Endothelial cell of umbilical vein (primary cell): ENCODE results near the gene INSL4. TPM values are rescaled to one million over a fixed set of nuclear protein-coding genes. Genes with fewer than 3 reads are reported as not detected.

Experiments
- BruUV-seq: library from RNA; stranded (reverse); fragments of 400-500 nt; replicated peaks from 2 replicates; lab custom pipeline; 2021; lab: Mats Ljungman, UMichigan
- CTCF ChIA-PET: fragments of 300-600, 350-600 bp; sonication (Branson Sonifier 250); formaldehyde crosslinking; loops from one replicate; lab custom pipeline; 2021; ENCODE audit warnings: antibody characterized with exemption, inconsistent platforms; lab: Charles Lee
- POLR2A ChIA-PET: fragments of 300-600, 350-600 bp; sonication (Branson Sonifier 250); formaldehyde crosslinking; loops from one replicate; lab custom pipeline; 2021; ENCODE audit warnings: antibody characterized with exemption, inconsistent platforms; lab: Charles Lee
- DNase-seq: peaks from one replicate; pipeline ENCODE4 v3.0.0-alpha.2; 2011; ENCODE audit warnings: low read depth, low spot score
- FAIRE-seq: peaks from 2 replicates; lab custom pipeline; 2011; peaks lifted over from hg19 to GRCh38; lab: Jason Lieb, UNC
- H2AFZ ChIP-seq: 2 replicates; pipeline ENCODE4 v1.6.0; 2012; ENCODE audit warnings: low read depth, low read length, control low read depth, inconsistent platforms
- H3K27ac ChIP-seq: 2 replicates; pipeline ENCODE4 v1.5.1; 2011; ENCODE audit warnings: low read depth, mild to moderate bottlenecking, control low read depth, low read length, moderate library complexity; ENCODE audit not compliant: insufficient read depth
- H3K27me3 ChIP-seq, 2 experiments: 2 replicates each; pipeline versions ENCODE4 v1.6.0 to v1.6.1; 2011; ENCODE audit warnings: low read length in 2 of 2, mixed read lengths in 1 of 2; ENCODE audit not compliant: control insufficient read depth in 2 of 2, insufficient read depth in 2 of 2
- H3K36me3 ChIP-seq, 2 experiments: 2 replicates in 1 of 2; 3 replicates in 1 of 2; pipeline ENCODE4 v1.5.1; 2011; ENCODE audit warnings: low read length in 2 of 2, mild to moderate bottlenecking in 1 of 2, moderate library complexity in 1 of 2; ENCODE audit not compliant: control insufficient read depth in 2 of 2, insufficient read depth in 2 of 2; ENCODE audit errors: extremely low read depth in 1 of 2
- H3K4me1 ChIP-seq: 3 replicates; pipeline ENCODE4 v1.5.1; 2011; ENCODE audit warnings: mild to moderate bottlenecking, low read length; ENCODE audit not compliant: control insufficient read depth, insufficient read depth; ENCODE audit errors: extremely low read depth
- H3K4me2 ChIP-seq: 2 replicates; pipeline ENCODE4 v1.6.1; 2011; ENCODE audit warnings: low read length, control low read depth, mixed read lengths; ENCODE audit not compliant: insufficient read depth
- H3K4me3 ChIP-seq, 3 experiments: fragments of 200-600 bp in 1 of 3; sonication (generic), shearing (Covaris generic) in 1 of 3; replicated peaks in 1 of 3; 2 replicates each; pipeline ENCODE4 v1.5.1; 2011 to 2016; ENCODE audit warnings: control low read depth in 3 of 3, low read length in 3 of 3, mild to moderate bottlenecking in 2 of 3, inconsistent platforms in 1 of 3, low read depth in 1 of 3, moderate library complexity in 1 of 3; ENCODE audit not compliant: insufficient read depth in 1 of 3
- H3K79me2 ChIP-seq: 2 replicates; pipeline ENCODE4 v1.6.0; 2012; ENCODE audit warnings: low read length, inconsistent platforms; ENCODE audit not compliant: control insufficient read depth, insufficient read depth
- H3K9ac ChIP-seq: replicated peaks from 2 replicates; pipeline ENCODE3; 2011; ENCODE audit warnings: low read length, control low read depth; ENCODE audit not compliant: insufficient read depth; ENCODE audit errors: extremely low read depth
- H3K9me1 ChIP-seq: replicated peaks from 3 replicates; pipeline ENCODE4 v1.6.0; 2011; ENCODE audit warnings: mild to moderate bottlenecking, low read length; ENCODE audit not compliant: control insufficient read depth, insufficient read depth; ENCODE audit errors: extremely low read depth
- H3K9me3 ChIP-seq: replicated peaks from 2 replicates; pipeline ENCODE4 v1.5.1; 2012; ENCODE audit warnings: low read length, inconsistent platforms; ENCODE audit not compliant: control insufficient read depth, insufficient read depth
- H4K20me1 ChIP-seq: replicated peaks from 2 replicates; pipeline ENCODE3; 2011; ENCODE audit warnings: mild to moderate bottlenecking, low read length; ENCODE audit not compliant: control insufficient read depth, insufficient read depth; ENCODE audit errors: extremely low read depth
- EZH2 ChIP-seq: IDR thresholded peaks from 2 replicates; pipeline ENCODE4 v1.6.1; 2012; ENCODE audit warnings: borderline replicate concordance, low read depth, mild to moderate bottlenecking, moderate library complexity, low read length, inconsistent platforms; ENCODE audit not compliant: severe bottlenecking
- FOS ChIP-seq: IDR thresholded peaks from 2 replicates; pipeline ENCODE4 v1.6.1; 2011; ENCODE audit warnings: mild to moderate bottlenecking, low read length, moderate library complexity, borderline replicate concordance; ENCODE audit not compliant: insufficient read depth
- GATA2 ChIP-seq: IDR thresholded peaks from 2 replicates; pipeline ENCODE4 v1.7.0; 2011; ENCODE audit warnings: low read depth, mild to moderate bottlenecking, moderate library complexity, mixed read lengths, low read length; ENCODE audit not compliant: insufficient read length, insufficient read depth
- JUN ChIP-seq: IDR thresholded peaks from 2 replicates; pipeline ENCODE4 v1.6.1; 2011; ENCODE audit warnings: borderline replicate concordance, low read depth; ENCODE audit not compliant: insufficient read length, insufficient read depth
- MYC ChIP-seq: IDR thresholded peaks from one replicate; pipeline ENCODE4 v1.6.1; 2011; ENCODE audit warnings: mild to moderate bottlenecking, low read depth, low read length
- POLR2A ChIP-seq: IDR thresholded peaks from 2 replicates; pipeline ENCODE4 v1.6.1; 2012; ENCODE audit warnings: low read depth, mild to moderate bottlenecking, control low read depth, low read length
- POLR2AphosphoS5 ChIP-seq: IDR thresholded peaks from 2 replicates; pipeline ENCODE4 v1.6.1; 2012; ENCODE audit warnings: low read depth, mild to moderate bottlenecking, control low read depth, low read length, moderate library complexity; ENCODE audit not compliant: insufficient read depth
- dilution Hi-C: fragments of 300-500 bp; cut with MboI; formaldehyde crosslinking; loops from one replicate; pipeline ENCODE4 v1.15.0; 2019; ENCODE audit warnings: low sequenced_read_pairs; ENCODE audit not compliant: extremely low pct_ligation_motif_present
- intact Hi-C: fragments of 100-400 bp; cut with micrococcal nuclease; formaldehyde crosslinking; loops from one replicate; pipeline ENCODE4 v1.10.0; 2022
- polyA plus RNA-seq, 4 experiments: library from polyadenylated mRNA; depleted of rRNA in 3 of 4; stranded (reverse) in 3 of 4; unstranded in 1 of 4; fragments of >200 nt; gene quantifications; 2 replicates each; pipeline versions ENCODE4 v1.2.1 to v1.2.3, GENCODE V29; 2011 to 2012; ENCODE audit warnings: missing spikeins in 1 of 4
- total RNA-seq: library from RNA; stranded (reverse); gene quantifications from 2 replicates; pipeline ENCODE4 v1.2.3, GENCODE V29; 2021
- TF ChIP-seq, protein P1 (sequence below), 2 donors: IDR thresholded peaks; 1 replicate in 1 of 2; 2 replicates in 1 of 2; pipeline ENCODE4 v1.5.1; 2011; ENCODE audit warnings: low read length in 2 of 2, mild to moderate bottlenecking in 2 of 2, moderate library complexity in 2 of 2, control low read depth in 1 of 2, inconsistent platforms in 1 of 2, low read depth in 1 of 2; ENCODE audit not compliant: insufficient read depth in 1 of 2; ENCODE audit errors: extremely low read depth in 1 of 2
- TF ChIP-seq, protein P2 (sequence below): IDR thresholded peaks from 2 replicates; pipeline ENCODE4 v1.6.1; 2011; ENCODE audit not compliant: insufficient read depth, insufficient read length

Gene INSL4
- total and polyA plus RNA-seq, 2 donors (not counting 3 experiments of a cell fraction or from before 2014, with no cell fraction given) = not detected

DNA sequence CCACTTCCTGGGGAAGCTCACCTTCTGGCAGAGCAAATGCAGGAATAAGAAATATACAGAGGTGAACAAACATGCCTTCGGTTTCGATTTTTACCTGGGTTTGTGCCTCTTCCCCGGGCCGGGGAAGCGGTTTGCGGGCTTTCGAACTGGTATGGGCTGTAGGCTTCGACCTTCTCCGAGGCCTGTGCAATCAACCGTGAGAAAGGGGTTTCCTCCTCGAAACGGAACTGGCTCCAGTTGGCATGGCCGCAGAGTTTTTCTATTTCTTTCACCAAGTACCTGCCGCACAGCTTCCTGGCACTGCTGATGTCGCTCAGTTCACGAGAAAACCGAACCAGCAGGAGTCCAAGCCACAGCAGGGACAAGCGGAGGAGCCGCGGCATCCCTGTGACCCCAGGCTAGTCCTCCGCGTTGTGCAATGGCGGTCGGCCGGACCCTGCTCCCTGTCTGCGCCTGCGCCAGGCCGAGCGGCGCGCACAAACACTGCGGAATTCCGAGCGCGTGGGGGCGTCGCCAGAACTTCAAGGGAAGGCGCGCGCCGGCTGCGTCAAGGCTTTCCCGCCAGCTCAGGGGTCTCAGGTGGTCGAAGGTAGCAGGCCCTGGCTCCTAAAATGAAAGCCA, 45.9 kb upstream of the INSL4 start, which contains the start of gene INSL6:
Gene INSL6, minus strand, starts transcription at position 420 of the 621 bp plus-strand sequence. Its CDS starts 37 bp downstream, at position 383.
- CTCF ChIA-PET = interaction anchor here (0.8 to 8.0 kb wide), 30 partner anchors 10 to 436 kb away, joined by 3 to 178 read pairs (median 9); partner anchors contain the start of genes CD274, JAK2 and PLGRKT
- Histone ChIP-seq H3K27me3 (no peaks in the 10 kb centered on the region), H3K36me3 (no peaks in the 10 kb centered on the region), H3K9me3 (no peaks in the 10 kb centered on the region), H3K27ac (no peak within 1 kb of the TSS), H4K20me1 (no peaks in the 10 kb centered on the region), H3K9ac (no peak within 1 kb of the TSS), H3K4me1 (no peaks in the 10 kb centered on the region), H3K4me2 (no peak within 1 kb of the TSS), H3K79me2 (no peaks in the 10 kb centered on the region), H2AFZ (no peak within 1 kb of the TSS), H3K9me1 (no peaks in the 10 kb centered on the region), H3K4me3 (no peak within 1 kb of the TSS)
- intact Hi-C loops (no loop called here), dilution Hi-C loops (loop anchor here (25.0 kb wide), 1 partner anchor 252 kb away; the partner anchor contains the start of gene PLGRKT)
- TF ChIP-seq GATA2 (no peak), POLR2AphosphoS5 (no peak), MYC (no peak), POLR2A (no peak), EZH2 (no peak), FOS (no peak), JUN (no peak)
- TF ChIP-seq, protein P1, sequence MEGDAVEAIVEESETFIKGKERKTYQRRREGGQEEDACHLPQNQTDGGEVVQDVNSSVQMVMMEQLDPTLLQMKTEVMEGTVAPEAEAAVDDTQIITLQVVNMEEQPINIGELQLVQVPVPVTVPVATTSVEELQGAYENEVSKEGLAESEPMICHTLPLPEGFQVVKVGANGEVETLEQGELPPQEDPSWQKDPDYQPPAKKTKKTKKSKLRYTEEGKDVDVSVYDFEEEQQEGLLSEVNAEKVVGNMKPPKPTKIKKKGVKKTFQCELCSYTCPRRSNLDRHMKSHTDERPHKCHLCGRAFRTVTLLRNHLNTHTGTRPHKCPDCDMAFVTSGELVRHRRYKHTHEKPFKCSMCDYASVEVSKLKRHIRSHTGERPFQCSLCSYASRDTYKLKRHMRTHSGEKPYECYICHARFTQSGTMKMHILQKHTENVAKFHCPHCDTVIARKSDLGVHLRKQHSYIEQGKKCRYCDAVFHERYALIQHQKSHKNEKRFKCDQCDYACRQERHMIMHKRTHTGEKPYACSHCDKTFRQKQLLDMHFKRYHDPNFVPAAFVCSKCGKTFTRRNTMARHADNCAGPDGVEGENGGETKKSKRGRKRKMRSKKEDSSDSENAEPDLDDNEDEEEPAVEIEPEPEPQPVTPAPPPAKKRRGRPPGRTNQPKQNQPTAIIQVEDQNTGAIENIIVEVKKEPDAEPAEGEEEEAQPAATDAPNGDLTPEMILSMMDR (IDR thresholded peaks at IDR 0.05; ENCODE audit: extremely low read depth in 1 of 2, insufficient read depth in 1 of 2, low read depth in 1 of 2, low read length in 2 of 2) = no peak
- TF ChIP-seq, protein P2, sequence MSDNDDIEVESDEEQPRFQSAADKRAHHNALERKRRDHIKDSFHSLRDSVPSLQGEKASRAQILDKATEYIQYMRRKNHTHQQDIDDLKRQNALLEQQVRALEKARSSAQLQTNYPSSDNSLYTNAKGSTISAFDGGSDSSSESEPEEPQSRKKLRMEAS = no peak
- POLR2A ChIA-PET = interaction anchor here (1.5 kb wide), 1 partner anchor 415 kb away, joined by 4 read pairs; no protein-coding TSS in a partner anchor
- no TSS peak for BruUV-seq
- DNase-seq (no peak), FAIRE-seq (no peak)
